ENCODE data around the gene RHO.
A peak's percentile ranks its signal among the peaks of the same experiment; 100 is the strongest.

RHO gene

DNA sequence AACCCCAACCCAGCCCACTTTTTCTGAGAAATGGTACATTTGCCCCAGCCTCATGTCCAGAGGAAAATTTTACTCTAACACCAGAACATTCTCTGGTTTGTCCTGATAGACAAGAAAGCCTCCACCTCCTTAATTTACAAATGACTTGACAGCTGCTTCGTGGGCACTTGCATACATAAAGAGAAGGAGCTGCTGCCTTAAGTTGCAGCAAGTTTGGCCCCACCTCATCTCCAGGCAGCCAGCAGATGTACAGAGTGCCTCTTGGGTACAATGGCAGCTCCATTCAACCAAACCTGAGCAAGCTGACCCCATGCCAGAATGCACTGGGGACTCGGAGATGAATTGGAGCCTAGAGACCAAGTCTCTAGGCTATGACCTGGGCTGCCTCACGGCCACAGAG is 8.4 kb downstream of the RHO start:
- Histone ChIP-seq H3K4me3 (ENCODE audit: low read depth, low read length) (no peak overlapping the region), H3K4me1 (ENCODE audit: control insufficient read depth, insufficient read depth, low read length) (no peaks in the 10 kb centered on the region), H3K36me3 (ENCODE audit: control insufficient read depth in 2 of 2, insufficient read depth in 1 of 2, low read length in 2 of 2) (no peaks in the 10 kb centered on the region), H3K27ac (ENCODE audit: extremely low read depth, low read depth, low read length) (no peak overlapping the region), H3K9me3 (ENCODE audit: control insufficient read depth, insufficient read depth, low read depth, low read length) (no peaks in the 10 kb centered on the region)
- TF ChIP-seq SP2 (tag by site-specific recombination; IDR thresholded peaks at IDR 0.05), result no peak
- ChIA-PET POLR2A (no interaction called here), CTCF (no interaction called here)

DNA sequence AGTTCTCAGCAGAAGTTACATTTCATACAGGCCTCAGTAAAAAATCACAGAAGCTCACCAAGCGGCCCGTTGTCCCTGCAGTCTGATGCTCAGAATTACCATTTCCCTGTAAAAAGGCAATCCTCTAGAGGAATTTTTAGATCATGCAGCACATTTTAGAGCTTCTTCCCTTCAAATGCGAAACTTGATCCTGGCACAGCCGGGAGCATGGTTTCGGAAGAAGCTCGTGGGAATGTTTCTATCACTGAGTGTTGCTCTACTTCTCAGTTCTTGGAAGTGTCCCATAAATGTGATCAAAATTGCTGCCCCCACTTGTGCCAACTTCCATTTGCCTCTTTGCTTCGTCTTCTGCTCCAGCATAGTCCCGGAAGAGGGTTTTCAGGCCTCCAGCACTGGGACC is 10.8 kb downstream of the RHO start:
- POLR2A ChIA-PET, result no interaction called here
- TF ChIP-seq ZNF48 (tag by site-specific recombination; IDR thresholded peaks at IDR 0.05) (no peak), ZNF514 (tag by site-specific recombination; IDR thresholded peaks at IDR 0.05) (no peak), WT1 (tag by site-specific recombination; IDR thresholded peaks at IDR 0.05) (no peak), ZEB2 (tag by site-specific recombination; IDR thresholded peaks at IDR 0.05) (no peak), ZNF747 (tag by site-specific recombination; IDR thresholded peaks at IDR 0.05) (no peak), ZNF132 (tag by site-specific recombination; IDR thresholded peaks at IDR 0.05; ENCODE audit: borderline replicate concordance) (no peak), ZNF830 (tag by site-specific recombination; IDR thresholded peaks at IDR 0.05; ENCODE audit: low read depth) (no peak)
- TF ChIP-seq, protein P1, sequence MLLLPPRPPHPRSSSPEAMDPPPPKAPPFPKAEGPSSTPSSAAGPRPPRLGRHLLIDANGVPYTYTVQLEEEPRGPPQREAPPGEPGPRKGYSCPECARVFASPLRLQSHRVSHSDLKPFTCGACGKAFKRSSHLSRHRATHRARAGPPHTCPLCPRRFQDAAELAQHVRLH (tag by site-specific recombination; IDR thresholded peaks at IDR 0.05), result no peak
- CTCF ChIA-PET, result interaction anchor here (1.1 to 1.3 kb wide), 2 partner anchors 44 to 49 kb away, joined by 3 read pairs; no protein-coding TSS in a partner anchor
- Histone ChIP-seq H3K4me3 (ENCODE audit: low read depth, low read length) (no peak overlapping the region), H3K4me1 (ENCODE audit: control insufficient read depth, insufficient read depth, low read length) (no peaks in the 10 kb centered on the region), H3K27ac (ENCODE audit: extremely low read depth, low read depth, low read length) (no peak overlapping the region), H3K9me3 (ENCODE audit: control insufficient read depth, insufficient read depth, low read depth, low read length) (no peaks in the 10 kb centered on the region), H3K36me3 (ENCODE audit: control insufficient read depth in 2 of 2, insufficient read depth in 1 of 2, low read length in 2 of 2) (no peaks in the 10 kb centered on the region)

DNA sequence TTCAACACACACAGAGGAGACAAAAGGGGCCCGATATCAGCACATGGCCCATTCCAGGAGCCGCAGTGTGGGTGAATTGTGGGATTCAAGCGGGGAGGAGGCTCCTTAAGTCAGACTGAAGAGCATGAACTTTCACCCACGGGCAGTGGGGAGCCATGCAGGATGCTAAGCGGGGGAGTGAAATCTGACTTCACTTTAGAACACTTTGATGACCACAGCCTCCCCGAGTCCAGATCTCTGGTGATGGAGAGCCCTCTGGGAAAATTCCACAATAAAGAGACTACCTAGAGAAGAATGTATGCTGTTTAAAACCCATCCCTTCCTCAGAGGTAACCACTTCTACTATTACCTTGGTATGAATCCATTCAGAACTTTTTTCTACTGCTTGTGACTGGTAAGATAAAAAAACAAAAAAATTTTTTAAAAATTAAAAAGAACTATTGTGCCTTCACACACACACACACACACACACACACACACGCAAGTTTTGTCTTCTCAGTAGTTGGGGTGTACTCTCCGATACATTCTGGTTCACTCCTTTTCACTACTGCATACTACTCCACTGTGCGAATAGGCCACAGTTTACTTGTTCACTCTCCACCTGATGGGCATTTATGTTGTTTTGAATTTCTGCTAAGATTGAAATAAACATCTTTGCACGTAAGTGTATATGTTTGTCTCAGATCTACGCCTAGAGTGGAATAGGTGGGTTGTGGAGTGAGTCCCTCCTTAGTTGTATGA is 12.5 kb downstream of the RHO start:
- CTCF ChIA-PET, result interaction anchor here (0.6 to 0.7 kb wide), 2 partner anchors 14 to 92 kb away, joined by 3 read pairs; no protein-coding TSS in a partner anchor

DNA sequence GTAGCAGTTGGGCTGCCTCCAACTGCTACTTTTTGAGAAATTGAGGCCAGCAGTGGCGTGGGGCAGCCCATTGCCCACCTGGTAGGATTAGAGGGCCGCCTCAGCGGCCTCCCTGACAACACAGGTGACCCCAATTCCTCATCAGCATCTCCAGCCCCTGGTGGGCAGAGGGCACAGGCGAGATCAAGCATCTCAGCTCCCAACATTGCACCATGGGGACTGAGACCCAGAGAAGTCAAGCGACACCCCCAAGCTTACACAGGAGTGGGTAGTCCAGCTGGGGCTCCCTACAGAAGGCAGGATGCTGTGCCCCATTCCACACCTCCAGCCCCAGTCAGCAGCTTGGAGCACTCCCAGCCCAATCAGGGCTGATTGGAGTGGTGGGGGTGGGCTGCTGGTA is 14.3 kb downstream of the RHO start:
- ChIA-PET POLR2A (no interaction called here), CTCF (no interaction called here)
- H3K4me3 ChIP-seq (ENCODE audit: low read depth, low read length), result no peak overlapping the region
- H3K9me3 ChIP-seq (ENCODE audit: control insufficient read depth, insufficient read depth, low read depth, low read length), result no peaks in the 10 kb centered on the region
- H3K36me3 ChIP-seq (ENCODE audit: control insufficient read depth in 2 of 2, insufficient read depth in 1 of 2, low read length in 2 of 2), result no peaks in the 10 kb centered on the region
- no peaks in the 10 kb centered on the region for H3K4me1 ChIP-seq (ENCODE audit: control insufficient read depth, insufficient read depth, low read length)
- no peak overlapping the region for H3K27ac ChIP-seq (ENCODE audit: extremely low read depth, low read depth, low read length)
- TF ChIP-seq KLF9 (tag by site-specific recombination; IDR thresholded peaks at IDR 0.05; ENCODE audit: low read depth), result no peak
- no peak for TF ChIP-seq TRIM28 (IDR thresholded peaks at IDR 0.05; ENCODE audit: borderline replicate concordance, low read length)
- TF ChIP-seq ZNF366 (tag by site-specific recombination; conservative IDR thresholded peaks at IDR 0.05), result no peak
- TF ChIP-seq, protein P2, sequence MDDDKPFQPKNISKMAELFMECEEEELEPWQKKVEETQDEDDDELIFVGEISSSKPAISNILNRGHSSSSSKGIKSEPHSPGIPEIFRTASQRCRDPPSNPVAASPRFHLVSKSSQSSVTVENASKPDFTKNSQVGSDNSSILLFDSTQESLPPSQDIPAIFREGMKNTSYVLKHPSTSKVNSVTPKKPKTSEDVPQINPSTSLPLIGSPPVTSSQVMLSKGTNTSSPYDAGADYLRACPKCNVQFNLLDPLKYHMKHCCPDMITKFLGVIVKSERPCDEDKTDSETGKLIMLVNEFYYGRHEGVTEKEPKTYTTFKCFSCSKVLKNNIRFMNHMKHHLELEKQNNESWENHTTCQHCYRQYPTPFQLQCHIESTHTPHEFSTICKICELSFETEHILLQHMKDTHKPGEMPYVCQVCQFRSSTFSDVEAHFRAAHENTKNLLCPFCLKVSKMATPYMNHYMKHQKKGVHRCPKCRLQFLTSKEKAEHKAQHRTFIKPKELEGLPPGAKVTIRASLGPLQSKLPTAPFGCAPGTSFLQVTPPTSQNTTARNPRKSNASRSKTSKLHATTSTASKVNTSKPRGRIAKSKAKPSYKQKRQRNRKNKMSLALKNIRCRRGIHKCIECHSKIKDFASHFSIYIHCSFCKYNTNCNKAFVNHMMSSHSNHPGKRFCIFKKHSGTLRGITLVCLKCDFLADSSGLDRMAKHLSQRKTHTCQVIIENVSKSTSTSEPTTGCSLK (tag by site-specific recombination; IDR thresholded peaks at IDR 0.05), result no peak
- TF ChIP-seq REPIN1 (tag by site-specific recombination; IDR thresholded peaks at IDR 0.05; ENCODE audit: low read depth), result no peak
- no peak for TF ChIP-seq ZEB2 (tag by site-specific recombination; IDR thresholded peaks at IDR 0.05)
- TF ChIP-seq KLF7 (tag by site-specific recombination; IDR thresholded peaks at IDR 0.05; ENCODE audit: borderline replicate concordance), result no peak
- TF ChIP-seq, protein P3, sequence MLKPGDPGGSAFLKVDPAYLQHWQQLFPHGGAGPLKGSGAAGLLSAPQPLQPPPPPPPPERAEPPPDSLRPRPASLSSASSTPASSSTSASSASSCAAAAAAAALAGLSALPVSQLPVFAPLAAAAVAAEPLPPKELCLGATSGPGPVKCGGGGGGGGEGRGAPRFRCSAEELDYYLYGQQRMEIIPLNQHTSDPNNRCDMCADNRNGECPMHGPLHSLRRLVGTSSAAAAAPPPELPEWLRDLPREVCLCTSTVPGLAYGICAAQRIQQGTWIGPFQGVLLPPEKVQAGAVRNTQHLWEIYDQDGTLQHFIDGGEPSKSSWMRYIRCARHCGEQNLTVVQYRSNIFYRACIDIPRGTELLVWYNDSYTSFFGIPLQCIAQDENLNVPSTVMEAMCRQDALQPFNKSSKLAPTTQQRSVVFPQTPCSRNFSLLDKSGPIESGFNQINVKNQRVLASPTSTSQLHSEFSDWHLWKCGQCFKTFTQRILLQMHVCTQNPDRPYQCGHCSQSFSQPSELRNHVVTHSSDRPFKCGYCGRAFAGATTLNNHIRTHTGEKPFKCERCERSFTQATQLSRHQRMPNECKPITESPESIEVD (tag by site-specific recombination; IDR thresholded peaks at IDR 0.05), result no peak

More for the DNA sequence above, 12.5 kb downstream of the RHO start:
- Histone ChIP-seq H3K4me3 (ENCODE audit: low read depth, low read length) (no peak overlapping the region), H3K27ac (ENCODE audit: extremely low read depth, low read depth, low read length) (no peak overlapping the region), H3K36me3 (ENCODE audit: control insufficient read depth in 2 of 2, insufficient read depth in 1 of 2, low read length in 2 of 2) (no peaks in the 10 kb centered on the region), H3K4me1 (ENCODE audit: control insufficient read depth, insufficient read depth, low read length) (no peaks in the 10 kb centered on the region), H3K9me3 (ENCODE audit: control insufficient read depth, insufficient read depth, low read depth, low read length) (no peaks in the 10 kb centered on the region)
- POLR2A ChIA-PET, result no interaction called here
- peak; percentile 92 for TF ChIP-seq ZNF146 (tag by site-specific recombination; IDR thresholded peaks at IDR 0.05)
- TF ChIP-seq, protein P4, sequence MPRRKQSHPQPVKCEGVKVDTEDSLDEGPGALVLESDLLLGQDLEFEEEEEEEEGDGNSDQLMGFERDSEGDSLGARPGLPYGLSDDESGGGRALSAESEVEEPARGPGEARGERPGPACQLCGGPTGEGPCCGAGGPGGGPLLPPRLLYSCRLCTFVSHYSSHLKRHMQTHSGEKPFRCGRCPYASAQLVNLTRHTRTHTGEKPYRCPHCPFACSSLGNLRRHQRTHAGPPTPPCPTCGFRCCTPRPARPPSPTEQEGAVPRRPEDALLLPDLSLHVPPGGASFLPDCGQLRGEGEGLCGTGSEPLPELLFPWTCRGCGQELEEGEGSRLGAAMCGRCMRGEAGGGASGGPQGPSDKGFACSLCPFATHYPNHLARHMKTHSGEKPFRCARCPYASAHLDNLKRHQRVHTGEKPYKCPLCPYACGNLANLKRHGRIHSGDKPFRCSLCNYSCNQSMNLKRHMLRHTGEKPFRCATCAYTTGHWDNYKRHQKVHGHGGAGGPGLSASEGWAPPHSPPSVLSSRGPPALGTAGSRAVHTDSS (tag by site-specific recombination; IDR thresholded peaks at IDR 0.05), result no peak
- peak; percentile 55; the same call in 1 of the 2 replicates for TF ChIP-seq ZNF121 (tag by site-specific recombination; IDR thresholded peaks at IDR 0.05)
- TF ChIP-seq, protein P5, sequence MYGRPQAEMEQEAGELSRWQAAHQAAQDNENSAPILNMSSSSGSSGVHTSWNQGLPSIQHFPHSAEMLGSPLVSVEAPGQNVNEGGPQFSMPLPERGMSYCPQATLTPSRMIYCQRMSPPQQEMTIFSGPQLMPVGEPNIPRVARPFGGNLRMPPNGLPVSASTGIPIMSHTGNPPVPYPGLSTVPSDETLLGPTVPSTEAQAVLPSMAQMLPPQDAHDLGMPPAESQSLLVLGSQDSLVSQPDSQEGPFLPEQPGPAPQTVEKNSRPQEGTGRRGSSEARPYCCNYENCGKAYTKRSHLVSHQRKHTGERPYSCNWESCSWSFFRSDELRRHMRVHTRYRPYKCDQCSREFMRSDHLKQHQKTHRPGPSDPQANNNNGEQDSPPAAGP (tag by site-specific recombination; IDR thresholded peaks at IDR 0.05), result no peak
- no peak for TF ChIP-seq ZNF560 (tag by site-specific recombination; IDR thresholded peaks at IDR 0.05; ENCODE audit: borderline replicate concordance)
- TF ChIP-seq ZNF555 (tag by site-specific recombination; conservative IDR thresholded peaks at IDR 0.05), result no peak
- no peak for TF ChIP-seq ZNF600 (tag by site-specific recombination; IDR thresholded peaks at IDR 0.05)
- TF ChIP-seq EGR2 (tag by site-specific recombination; IDR thresholded peaks at IDR 0.05; ENCODE audit: low read depth), result peak; percentile 36; the same call in 1 of the 2 replicates

All from HEK293 (cell line).